HEK293 (cell line): ENCODE data around the gene DIP2C.

Source experiments
- CTCF ChIA-PET: fragments of 350-600 bp; formaldehyde crosslinking; extraction: SDS; loops from one replicate; lab custom pipeline; 2021; ENCODE audit warnings: antibody characterized with exemption; lab: Yijun Ruan, JAX
- POLR2A ChIA-PET: fragments of 300-600 bp; formaldehyde crosslinking; extraction: SDS; loops from one replicate; lab custom pipeline; 2020; ENCODE audit warnings: antibody characterized with exemption, inconsistent platforms; lab: Yijun Ruan, JAX
- H3K27ac ChIP-seq: fragments of 200-500 bp; sonication (Bioruptor generic); 2 replicates; pipeline ENCODE4 v1.5.1; 2014; ENCODE audit warnings: low read depth, low read length, control low read depth, inconsistent platforms; ENCODE audit errors: extremely low read depth
- H3K36me3 ChIP-seq, 2 experiments: fragments of 200-500 bp in 1 of 2; sonication (Bioruptor generic) in 1 of 2; 1 replicate in 1 of 2; 2 replicates in 1 of 2; pipeline ENCODE4 v1.5.1; 2014 to 2017; ENCODE audit warnings: inconsistent platforms in 2 of 2, low read length in 2 of 2; ENCODE audit not compliant: control insufficient read depth in 2 of 2, insufficient read depth in 1 of 2
- H3K4me1 ChIP-seq: fragments of 200-500 bp; sonication (Bioruptor generic); 2 replicates; pipeline ENCODE4 v1.5.1; 2014; ENCODE audit warnings: mild to moderate bottlenecking, low read length, inconsistent platforms; ENCODE audit not compliant: control insufficient read depth, insufficient read depth
- H3K4me3 ChIP-seq: 2 replicates; pipeline ENCODE4 v1.5.1; 2011; ENCODE audit warnings: low read depth, mild to moderate bottlenecking, control low read depth, low read length, moderate library complexity
- H3K9me3 ChIP-seq: fragments of 200-500 bp; sonication (Bioruptor generic); 2 replicates; pipeline ENCODE4 v1.5.1; 2014; ENCODE audit warnings: low read depth, low read length, inconsistent platforms; ENCODE audit not compliant: control insufficient read depth, insufficient read depth
- EGR2 ChIP-seq: fragments of 450-650 bp; formaldehyde crosslinking; IDR thresholded peaks from 2 replicates; pipeline ENCODE4 v1.5.1; 2016; ENCODE audit warnings: low read depth, missing biosample characterization, missing genetic modification characterization
- GLIS1 ChIP-seq: fragments of 450-650 bp; formaldehyde crosslinking; IDR thresholded peaks from 2 replicates; pipeline ENCODE4 v1.5.1; 2016; ENCODE audit warnings: missing biosample characterization, missing genetic modification characterization
- HOXD13 ChIP-seq: sonication (generic); formaldehyde crosslinking; IDR thresholded peaks from 2 replicates; pipeline ENCODE4 v1.8.0; 2022; ENCODE audit warnings: missing genetic modification reagents, borderline replicate concordance
- KLF9 ChIP-seq: fragments of 450-650 bp; formaldehyde crosslinking; IDR thresholded peaks from 2 replicates; pipeline ENCODE4 v1.5.1; 2016; ENCODE audit warnings: missing biosample characterization, missing genetic modification characterization, low read depth
- MYNN ChIP-seq: fragments of 450-650 bp; formaldehyde crosslinking; IDR thresholded peaks from 2 replicates; pipeline ENCODE4 v1.5.1; 2016; ENCODE audit warnings: missing biosample characterization, missing genetic modification characterization, borderline replicate concordance
- YY2 ChIP-seq: fragments of 450-650 bp; formaldehyde crosslinking; IDR thresholded peaks from 2 replicates; pipeline ENCODE4 v1.5.1; 2016; ENCODE audit warnings: missing biosample characterization, missing genetic modification characterization
- ZBTB10 ChIP-seq: fragments of 450-650 bp; formaldehyde crosslinking; IDR thresholded peaks from 2 replicates; pipeline ENCODE4 v1.5.1; 2016; ENCODE audit warnings: missing biosample characterization, missing genetic modification characterization
- ZIC2 ChIP-seq: fragments of 450-650 bp; formaldehyde crosslinking; IDR thresholded peaks from 2 replicates; pipeline ENCODE4 v1.5.1; 2016; ENCODE audit warnings: missing biosample characterization, missing genetic modification characterization
- ZNF114 ChIP-seq: fragments of 450-650 bp; formaldehyde crosslinking; IDR thresholded peaks from 2 replicates; pipeline ENCODE4 v1.5.0; 2017; ENCODE audit warnings: missing biosample characterization, missing genetic modification characterization
- ZNF133 ChIP-seq: fragments of 450-650 bp; formaldehyde crosslinking; IDR thresholded peaks from 2 replicates; pipeline ENCODE4 v1.5.1; 2016; ENCODE audit warnings: missing biosample characterization, missing genetic modification characterization
- ZNF202 ChIP-seq: fragments of 450-650 bp; formaldehyde crosslinking; IDR thresholded peaks from 2 replicates; pipeline ENCODE4 v1.5.1; 2016; ENCODE audit warnings: missing biosample characterization, missing genetic modification characterization, borderline replicate concordance
- ZNF26 ChIP-seq: fragments of 450-650 bp; formaldehyde crosslinking; IDR thresholded peaks from 2 replicates; pipeline ENCODE4 v1.5.1; 2016; ENCODE audit warnings: missing biosample characterization, missing genetic modification characterization
- ZNF311 ChIP-seq: fragments of 450-650 bp; formaldehyde crosslinking; IDR thresholded peaks from 2 replicates; pipeline ENCODE4 v1.5.1; 2017; ENCODE audit warnings: missing biosample characterization, missing genetic modification characterization, borderline replicate concordance
- ZNF366 ChIP-seq: fragments of 450-650 bp; formaldehyde crosslinking; conservative IDR thresholded peaks from 2 replicates; pipeline ENCODE4 v1.5.1; 2016; ENCODE audit warnings: missing biosample characterization, missing genetic modification characterization
- ZNF37A ChIP-seq: fragments of 450-650 bp; IDR thresholded peaks from 2 replicates; pipeline ENCODE4 v1.5.1; 2018; ENCODE audit warnings: missing biosample characterization, missing genetic modification characterization
- ZNF48 ChIP-seq: fragments of 450-650 bp; formaldehyde crosslinking; IDR thresholded peaks from 2 replicates; pipeline ENCODE4 v1.5.1; 2016; ENCODE audit warnings: missing biosample characterization, missing genetic modification characterization
- ZNF548 ChIP-seq: fragments of 450-650 bp; formaldehyde crosslinking; IDR thresholded peaks from 2 replicates; pipeline ENCODE4 v1.5.1; 2016; ENCODE audit warnings: missing biosample characterization, missing genetic modification characterization
- ZNF596 ChIP-seq: fragments of 450-650 bp; IDR thresholded peaks from 2 replicates; pipeline ENCODE4 v1.5.0; 2018; ENCODE audit warnings: missing biosample characterization, mild to moderate bottlenecking, missing genetic modification characterization, moderate library complexity
- ZNF610 ChIP-seq: fragments of 450-650 bp; formaldehyde crosslinking; IDR thresholded peaks from 2 replicates; pipeline ENCODE4 v1.5.1; 2016; ENCODE audit warnings: missing biosample characterization, missing genetic modification characterization, borderline replicate concordance
- ZNF623 ChIP-seq: fragments of 450-650 bp; formaldehyde crosslinking; IDR thresholded peaks from 2 replicates; pipeline ENCODE4 v1.5.1; 2016; ENCODE audit warnings: missing biosample characterization, missing genetic modification characterization
- ZNF624 ChIP-seq: fragments of 450-650 bp; formaldehyde crosslinking; IDR thresholded peaks from 2 replicates; pipeline ENCODE4 v1.5.1; 2017; ENCODE audit warnings: missing biosample characterization, missing genetic modification characterization
- ZNF629 ChIP-seq: fragments of 450-650 bp; formaldehyde crosslinking; IDR thresholded peaks from 2 replicates; pipeline ENCODE4 v1.5.1; 2017; ENCODE audit warnings: missing biosample characterization, missing genetic modification characterization
- ZNF660 ChIP-seq: fragments of 450-650 bp; IDR thresholded peaks from 2 replicates; pipeline ENCODE4 v1.5.1; 2018; ENCODE audit warnings: missing biosample characterization, mild to moderate bottlenecking, missing genetic modification characterization
- ZNF747 ChIP-seq: fragments of 450-650 bp; formaldehyde crosslinking; IDR thresholded peaks from 2 replicates; pipeline ENCODE4 v1.5.1; 2016; ENCODE audit warnings: missing biosample characterization, missing genetic modification characterization
- ZNF777 ChIP-seq: fragments of 450-650 bp; formaldehyde crosslinking; IDR thresholded peaks from 2 replicates; pipeline ENCODE4 v1.5.1; 2017; ENCODE audit warnings: missing biosample characterization, missing genetic modification characterization, borderline replicate concordance
- ZSCAN18 ChIP-seq: fragments of 450-650 bp; formaldehyde crosslinking; IDR thresholded peaks from 2 replicates; pipeline ENCODE4 v1.5.1; 2016; ENCODE audit warnings: missing biosample characterization, missing genetic modification characterization
- TF ChIP-seq, protein P1 (sequence below): fragments of 450-650 bp; formaldehyde crosslinking; IDR thresholded peaks from 2 replicates; pipeline ENCODE4 v1.5.1; 2017; ENCODE audit warnings: missing biosample characterization, missing genetic modification characterization

DIP2C gene

GRCh38 chr10:381805-382204, 307.7 kb downstream of the DIP2C start (continued):
- TF ChIP-seq ZNF624 (tag by site-specific recombination), result no peak
- no peak for TF ChIP-seq ZNF114
- TF ChIP-seq ZNF610 (tag by site-specific recombination), result no peak
- TF ChIP-seq, protein P1, sequence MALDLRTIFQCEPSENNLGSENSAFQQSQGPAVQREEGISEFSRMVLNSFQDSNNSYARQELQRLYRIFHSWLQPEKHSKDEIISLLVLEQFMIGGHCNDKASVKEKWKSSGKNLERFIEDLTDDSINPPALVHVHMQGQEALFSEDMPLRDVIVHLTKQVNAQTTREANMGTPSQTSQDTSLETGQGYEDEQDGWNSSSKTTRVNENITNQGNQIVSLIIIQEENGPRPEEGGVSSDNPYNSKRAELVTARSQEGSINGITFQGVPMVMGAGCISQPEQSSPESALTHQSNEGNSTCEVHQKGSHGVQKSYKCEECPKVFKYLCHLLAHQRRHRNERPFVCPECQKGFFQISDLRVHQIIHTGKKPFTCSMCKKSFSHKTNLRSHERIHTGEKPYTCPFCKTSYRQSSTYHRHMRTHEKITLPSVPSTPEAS (tag by site-specific recombination), result no peak
- no peak for TF ChIP-seq ZNF37A (tag by site-specific recombination)
- no peak for TF ChIP-seq ZNF366 (tag by site-specific recombination)
- TF ChIP-seq ZNF311 (tag by site-specific recombination), result no peak
- no peak for TF ChIP-seq ZNF660
- no peak for TF ChIP-seq ZNF747

DNA sequence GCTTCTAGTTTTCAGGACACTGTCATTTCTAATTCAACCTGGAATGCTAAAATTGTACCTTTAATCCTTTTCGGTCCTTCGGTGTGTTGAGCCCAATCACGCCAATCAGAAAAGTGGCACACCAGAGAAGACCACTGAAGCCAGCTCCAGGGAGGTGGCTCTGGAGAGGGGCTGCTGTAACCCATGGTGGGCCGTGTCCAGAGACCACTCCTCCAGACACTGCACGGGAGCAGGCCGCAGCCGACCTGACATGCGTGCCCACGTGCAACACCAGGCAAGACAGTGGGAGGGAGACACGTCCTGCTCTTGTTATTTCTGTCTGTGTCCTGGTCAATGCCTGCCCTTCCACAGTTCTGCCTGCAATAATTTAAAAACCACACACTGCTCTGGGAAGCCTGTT, 308.1 kb downstream of the DIP2C start:
- Histone ChIP-seq H3K4me3 (no peak overlapping the region), H3K9me3 (no peaks in the 10 kb centered on the region), H3K27ac (no peak overlapping the region), H3K4me1 (no peaks in the 10 kb centered on the region), H3K36me3 (peaks cover 4 to 74% of the 10 kb centered on the region in 2 experiments)
- CTCF ChIA-PET, result no interaction called here
- TF ChIP-seq ZNF596 (tag by site-specific recombination) (no peak), ZNF26 (tag by site-specific recombination) (peak; percentile 79)
- POLR2A ChIA-PET, result no interaction called here

- no peaks in the 10 kb centered on the region for H3K9me3 ChIP-seq
- H3K27ac ChIP-seq, result no peak overlapping the region
- no peak overlapping the region for H3K4me3 ChIP-seq
- CTCF ChIA-PET, result no interaction called here
- peaks cover 4 to 74% of the 10 kb centered on the region in 2 experiments for H3K36me3 ChIP-seq
- no peaks in the 10 kb centered on the region for H3K4me1 ChIP-seq
- POLR2A ChIA-PET, result no interaction called here
- no peak for TF ChIP-seq ZSCAN18 (tag by site-specific recombination)
- no peak for TF ChIP-seq ZNF548 (tag by site-specific recombination)
- TF ChIP-seq YY2, result no peak
- no peak for TF ChIP-seq ZNF623
- TF ChIP-seq HOXD13 (CRISPR knock-in tag), result no peak
- no peak for TF ChIP-seq MYNN
- TF ChIP-seq ZNF133 (tag by site-specific recombination), result no peak
- no peak for TF ChIP-seq ZNF202
- no peak for TF ChIP-seq EGR2
- no peak for TF ChIP-seq ZNF777 (tag by site-specific recombination)
- no peak for TF ChIP-seq ZIC2 (tag by site-specific recombination)
- no peak for TF ChIP-seq ZNF629
- no peak for TF ChIP-seq KLF9 (tag by site-specific recombination)
- no peak for TF ChIP-seq ZBTB10 (tag by site-specific recombination)
- TF ChIP-seq ZNF311 (tag by site-specific recombination), result no peak
- no peak for TF ChIP-seq GLIS1 (tag by site-specific recombination)
- no peak for TF ChIP-seq ZNF48 (tag by site-specific recombination)
These were observed 309.0 kb downstream of the DIP2C start for GRCh38 chr10:380313-380940.
